DOHH2 (cell line): ENCODE measurements around the gene SORL1.

Source experiments
- H3F3A ChIP-seq: fragments of 200-600 bp; sonication (generic), shearing (Covaris generic); 2 replicates; pipeline ENCODE4 v1.6.0; 2016; ENCODE audit warnings: antibody characterized with exemption, mild to moderate bottlenecking; ENCODE audit not compliant: control insufficient read depth, insufficient read depth
- H3K27ac ChIP-seq: fragments of 200-600 bp; sonication (generic); 2 replicates; pipeline ENCODE4 v1.5.1; 2014; ENCODE audit warnings: low read depth, mild to moderate bottlenecking, low read length, moderate library complexity
- H3K27me3 ChIP-seq: fragments of 200-600 bp; sonication (generic); 2 replicates; pipeline ENCODE4 v1.6.1; 2014; ENCODE audit warnings: mild to moderate bottlenecking, low read length, mixed read lengths; ENCODE audit not compliant: control insufficient read depth
- H3K36me3 ChIP-seq: fragments of 200-600 bp; sonication (generic); 2 replicates; pipeline ENCODE4 v1.6.1; 2014; ENCODE audit warnings: mild to moderate bottlenecking, low read length, moderate library complexity, mixed read lengths; ENCODE audit not compliant: control insufficient read depth
- H3K4me1 ChIP-seq: fragments of 200-600 bp; sonication (generic); 2 replicates; pipeline ENCODE4 v1.6.1; 2014; ENCODE audit warnings: mild to moderate bottlenecking, low read length, mixed read lengths; ENCODE audit not compliant: control insufficient read depth
- H3K4me2 ChIP-seq: fragments of 200-600 bp; sonication (generic); 2 replicates; pipeline ENCODE4 v1.6.0; 2014; ENCODE audit warnings: mild to moderate bottlenecking, low read length, moderate library complexity
- H3K4me3 ChIP-seq: fragments of 200-600 bp; sonication (generic); 2 replicates; pipeline ENCODE4 v1.5.1; 2014; ENCODE audit warnings: mild to moderate bottlenecking, low read length, mixed read lengths
- H3K79me2 ChIP-seq: fragments of 200-600 bp; sonication (generic); 2 replicates; pipeline ENCODE4 v1.6.1; 2014; ENCODE audit warnings: mild to moderate bottlenecking, low read length, mixed read lengths; ENCODE audit not compliant: control insufficient read depth
- H3K9me2 ChIP-seq: fragments of 200-600 bp; sonication (generic); replicated peaks from 2 replicates; pipeline ENCODE4 v1.6.1; 2014; ENCODE audit warnings: mild to moderate bottlenecking, low read length, mixed read lengths; ENCODE audit not compliant: control insufficient read depth
- H3K9me3 ChIP-seq: fragments of 200-600 bp; sonication (generic); 2 replicates; pipeline ENCODE4 v1.6.1; 2014; ENCODE audit warnings: antibody characterized with exemption, low read length, mixed read lengths; ENCODE audit not compliant: control insufficient read depth, insufficient read depth
- H4K20me1 ChIP-seq: fragments of 200-600 bp; sonication (generic); 2 replicates; pipeline ENCODE4 v1.6.0; 2014; ENCODE audit warnings: low read depth, mild to moderate bottlenecking, antibody characterized with exemption, low read length, moderate library complexity; ENCODE audit not compliant: control insufficient read depth, insufficient read depth
- CTCF ChIP-seq: fragments of 200-600 bp; sonication (generic); IDR thresholded peaks from one replicate; pipeline ENCODE4 v1.5.1; 2014; ENCODE audit warnings: antibody characterized with exemption, mild to moderate bottlenecking, low read depth, low read length; ENCODE audit not compliant: poor library complexity, severe bottlenecking
- EZH2phosphoT487 ChIP-seq: fragments of 200-600 bp; sonication (generic); IDR thresholded peaks from 2 replicates; pipeline ENCODE4 v1.6.1; 2017; ENCODE audit warnings: borderline replicate concordance, mild to moderate bottlenecking, antibody characterized with exemption, low read length, moderate library complexity, mixed read lengths

The SORL1 gene

GRCh38 chr11:121626980-121627379 is 174.9 kb downstream of the SORL1 start:
- H3K27ac ChIP-seq, result no peak overlapping the region
- H3K9me3 ChIP-seq, result no peaks in the 10 kb centered on the region
- H4K20me1 ChIP-seq, result no peaks in the 10 kb centered on the region
- TF ChIP-seq CTCF, result no peak
- no peaks in the 10 kb centered on the region for H3K4me1 ChIP-seq
- H3K36me3 ChIP-seq, result peaks cover 99% of the 10 kb centered on the region
- H3K79me2 ChIP-seq, result no peaks in the 10 kb centered on the region
- H3K4me3 ChIP-seq, result no peak overlapping the region
- peaks cover 5% of the 10 kb centered on the region; the same call in 1 of the 2 replicates for H3F3A ChIP-seq
- H3K4me2 ChIP-seq, result no peak overlapping the region
- H3K27me3 ChIP-seq, result no peaks in the 10 kb centered on the region
- no peaks in the 10 kb centered on the region for H3K9me2 ChIP-seq

GRCh38 chr11:121630041-121630440 is 177.9 kb downstream of the SORL1 start:
- Histone ChIP-seq H3K27me3 (no peaks in the 10 kb centered on the region), H3K9me3 (no peaks in the 10 kb centered on the region), H3K9me2 (no peaks in the 10 kb centered on the region), H3K4me1 (no peaks in the 10 kb centered on the region), H3K79me2 (no peaks in the 10 kb centered on the region), H3F3A (peaks cover 10% of the 10 kb centered on the region), H3K4me2 (no peak overlapping the region), H4K20me1 (no peaks in the 10 kb centered on the region), H3K27ac (no peak overlapping the region), H3K4me3 (no peak overlapping the region), H3K36me3 (peaks cover 77% of the 10 kb centered on the region)
- TF ChIP-seq CTCF (no peak), EZH2phosphoT487 (no peak)

GRCh38 chr11:121631456-121631855 is 179.3 kb downstream of the SORL1 start:
- Histone ChIP-seq H3K79me2 (no peaks in the 10 kb centered on the region), H4K20me1 (0 out of 2 replicates have a peak, but pooled peaks cover 7% of the 10 kb centered on the region), H3K36me3 (peaks cover 63% of the 10 kb centered on the region), H3K9me2 (no peaks in the 10 kb centered on the region), H3K27ac (no peak overlapping the region), H3K27me3 (no peaks in the 10 kb centered on the region), H3F3A (peaks cover 23% of the 10 kb centered on the region), H3K4me1 (no peaks in the 10 kb centered on the region), H3K4me2 (no peak overlapping the region), H3K4me3 (no peak overlapping the region), H3K9me3 (no peaks in the 10 kb centered on the region)
- TF ChIP-seq CTCF (no peak), EZH2phosphoT487 (no peak)

- H3K9me3 ChIP-seq, result no peaks in the 10 kb centered on the region
- peaks cover 29% of the 10 kb centered on the region for H3F3A ChIP-seq
- no peaks in the 10 kb centered on the region for H3K79me2 ChIP-seq
- H3K4me1 ChIP-seq, result no peaks in the 10 kb centered on the region
- H3K4me3 ChIP-seq, result no peak overlapping the region
- 0 out of 2 replicates have a peak, but pooled peaks cover 7% of the 10 kb centered on the region for H4K20me1 ChIP-seq
- no peak overlapping the region for H3K4me2 ChIP-seq
- no peak for TF ChIP-seq EZH2phosphoT487
- H3K36me3 ChIP-seq, result peaks cover 35% of the 10 kb centered on the region
- H3K27me3 ChIP-seq, result no peaks in the 10 kb centered on the region
- H3K27ac ChIP-seq, result no peak overlapping the region
- H3K9me2 ChIP-seq, result no peaks in the 10 kb centered on the region
Observed at GRCh38 chr11:121634273-121634672, 182.2 kb downstream of the SORL1 start.
